IMR-90 (cell line): ENCODE results near the gene NELFE. TPM values are rescaled to one million over a fixed set of nuclear protein-coding genes. Genes with fewer than 3 reads are reported as not detected.
A peak's percentile ranks its signal among the peaks of the same experiment; 100 is the strongest.

Source experiments
- ATAC-seq: fragments of 200-7000 bp; cut with Tn5 transposase; 2 replicates; pipeline ENCODE4 v1.9.1; 2020; ENCODE audit warnings: low read depth, mild to moderate bottlenecking, moderate library complexity
- BruUV-seq: library from RNA; stranded (reverse); fragments of 400-500 nt; replicated peaks from 2 replicates; lab custom pipeline; 2021; lab: Mats Ljungman, UMichigan
- CTCF ChIA-PET: fragments of 300-600 bp; formaldehyde crosslinking; extraction: SDS; loops from one replicate; lab custom pipeline; 2021; ENCODE audit warnings: antibody characterized with exemption; lab: Yijun Ruan, JAX
- POLR2A ChIA-PET: fragments of 300-600 bp; sonication (Branson Sonifier 250); formaldehyde crosslinking; loops from one replicate; lab custom pipeline; 2022; ENCODE audit warnings: antibody characterized with exemption; ENCODE audit not compliant: unreplicated experiment; lab: Charles Lee
- DNase-seq: peaks from one replicate; pipeline ENCODE4 v3.0.0; 2013
- H2AFZ ChIP-seq: replicated peaks from 2 replicates; pipeline ENCODE3; 2013; ENCODE audit warnings: low read length, mild to moderate bottlenecking; ENCODE audit not compliant: poor library complexity
- H2AK5ac ChIP-seq: 2 replicates; pipeline ENCODE4 v1.6.1; 2013; ENCODE audit warnings: low read depth, low read length, inconsistent platforms
- H2AK9ac ChIP-seq: replicated peaks from 2 replicates; pipeline ENCODE3; 2013; ENCODE audit warnings: mild to moderate bottlenecking, low read depth, low read length, moderate library complexity; ENCODE audit not compliant: poor library complexity
- H2BK120ac ChIP-seq: 2 replicates; pipeline ENCODE4 v1.6.1; 2013; ENCODE audit warnings: low read depth, low read length, inconsistent platforms
- H2BK15ac ChIP-seq: 3 replicates; pipeline ENCODE4 v1.6.1; 2013; ENCODE audit warnings: low read depth, low read length, inconsistent platforms
- H2BK20ac ChIP-seq: 2 replicates; pipeline ENCODE4 v1.6.1; 2013; ENCODE audit warnings: low read depth, mild to moderate bottlenecking, inconsistent platforms, low read length, moderate library complexity
- H2BK5ac ChIP-seq: 2 replicates; pipeline ENCODE4 v1.6.1; 2013; ENCODE audit warnings: mild to moderate bottlenecking, low read depth, low read length, inconsistent platforms; ENCODE audit not compliant: poor library complexity, severe bottlenecking
- H3K14ac ChIP-seq: replicated peaks from 2 replicates; pipeline ENCODE4 v1.6.1; 2013; ENCODE audit warnings: low read depth, low read length, inconsistent platforms
- H3K18ac ChIP-seq: 2 replicates; pipeline ENCODE4 v1.6.1; 2013; ENCODE audit warnings: low read depth, low read length, control low read depth
- H3K23ac ChIP-seq: 2 replicates; pipeline ENCODE4 v1.6.1; 2013; ENCODE audit warnings: low read depth, low read length, inconsistent platforms
- H3K27ac ChIP-seq: 2 replicates; pipeline ENCODE4 v1.5.1; 2013; ENCODE audit warnings: mild to moderate bottlenecking, control low read depth, low read length; ENCODE audit not compliant: insufficient read depth
- H3K27me3 ChIP-seq: 2 replicates; pipeline ENCODE4 v1.6.1; 2013; ENCODE audit warnings: low read length; ENCODE audit not compliant: control insufficient read depth, insufficient read depth
- H3K36me3 ChIP-seq: 2 replicates; pipeline ENCODE4 v1.6.1; 2013; ENCODE audit warnings: low read length, mixed read lengths; ENCODE audit not compliant: control insufficient read depth, insufficient read depth
- H3K4ac ChIP-seq: 2 replicates; pipeline ENCODE4 v1.6.1; 2013; ENCODE audit warnings: low read depth, low read length, inconsistent platforms
- H3K4me1 ChIP-seq: 2 replicates; pipeline ENCODE4 v1.6.1; 2013; ENCODE audit warnings: low read length, mixed read lengths; ENCODE audit not compliant: control insufficient read depth, insufficient read depth
- H3K4me2 ChIP-seq: 2 replicates; pipeline ENCODE4 v1.6.1; 2013; ENCODE audit warnings: low read depth, mild to moderate bottlenecking, control low read depth, low read length, moderate library complexity
- H3K4me3 ChIP-seq: 2 replicates; pipeline ENCODE4 v1.5.1; 2013; ENCODE audit warnings: low read depth, mild to moderate bottlenecking, control low read depth, low read length, moderate library complexity; ENCODE audit not compliant: insufficient read depth
- H3K56ac ChIP-seq: 2 replicates; pipeline ENCODE4 v1.6.1; 2013; ENCODE audit warnings: low read length, inconsistent platforms; ENCODE audit not compliant: insufficient read depth; ENCODE audit errors: extremely low read depth
- H3K79me1 ChIP-seq, 2 experiments: 2 replicates each; pipeline ENCODE4 v1.6.1; 2013; ENCODE audit warnings: low read length in 2 of 2, inconsistent platforms in 1 of 2, low read depth in 1 of 2
- H3K9ac ChIP-seq: 2 replicates; pipeline ENCODE4 v1.6.1; 2013; ENCODE audit warnings: low read depth, low read length, control low read depth
- H3K9me1 ChIP-seq: 2 replicates; pipeline ENCODE4 v1.6.1; 2013; ENCODE audit warnings: low read length, inconsistent platforms; ENCODE audit not compliant: insufficient read depth
- H3K9me3 ChIP-seq: 2 replicates; pipeline ENCODE4 v1.6.1; 2013; ENCODE audit warnings: low read length; ENCODE audit not compliant: control insufficient read depth, insufficient read depth
- H4K20me1 ChIP-seq: 2 replicates; pipeline ENCODE4 v1.6.1; 2013; ENCODE audit warnings: low read length, inconsistent platforms; ENCODE audit not compliant: insufficient read depth
- H4K5ac ChIP-seq: 2 replicates; pipeline ENCODE4 v1.6.1; 2013; ENCODE audit warnings: mild to moderate bottlenecking, low read depth, low read length, control low read depth
- H4K8ac ChIP-seq, 2 experiments: 2 replicates each; pipeline ENCODE4 v1.6.1; 2013; ENCODE audit warnings: low read depth in 2 of 2, low read length in 2 of 2, control low read depth in 1 of 2, inconsistent platforms in 1 of 2
- H4K91ac ChIP-seq: 2 replicates; pipeline ENCODE4 v1.6.1; 2013; ENCODE audit warnings: low read depth, low read length, inconsistent platforms; ENCODE audit not compliant: insufficient read depth
- CEBPB ChIP-seq: IDR thresholded peaks from 2 replicates; pipeline ENCODE4 v1.6.1; 2012; ENCODE audit warnings: low read depth, low read length, improper control_type of control experiment
- MAZ ChIP-seq: IDR thresholded peaks from 2 replicates; pipeline ENCODE4 v1.6.1; 2012; ENCODE audit warnings: low read depth, mild to moderate bottlenecking, low read length, improper control_type of control experiment, moderate library complexity, borderline replicate concordance
- MXI1 ChIP-seq: IDR thresholded peaks from 2 replicates; pipeline ENCODE4 v1.6.1; 2012; ENCODE audit warnings: low read depth, mild to moderate bottlenecking, low read length, moderate library complexity, borderline replicate concordance
- POLR2A ChIP-seq: IDR thresholded peaks from 2 replicates; pipeline ENCODE4 v1.6.1; 2012; ENCODE audit warnings: mild to moderate bottlenecking, low read depth, low read length
- RAD21 ChIP-seq: IDR thresholded peaks from 2 replicates; pipeline ENCODE4 v1.6.1; 2012; ENCODE audit warnings: low read length, improper control_type of control experiment
- RFX5 ChIP-seq: IDR thresholded peaks from 2 replicates; pipeline ENCODE4 v1.8.0; 2012; ENCODE audit warnings: low read depth, mild to moderate bottlenecking, low read length, moderate library complexity
- SMC3 ChIP-seq: fragments of 150-350 bp; IDR thresholded peaks from 2 replicates; pipeline ENCODE4 v1.6.1; 2016; ENCODE audit warnings: low read depth, mild to moderate bottlenecking, antibody characterized with exemption, low read length, moderate library complexity
- WGBS, 2 experiments: methylation state at CpG; one replicate each; pipeline versions ENCODE4 v1.1.5 to v1.1.7; 2013; ENCODE audit warnings: missing lambda C conversion rate in 2 of 2; ENCODE audit not compliant: insufficient read length in 1 of 2; ENCODE audit errors: extremely low coverage in 2 of 2; 5-methylcytosine and 5-hydroxymethylcytosine counted together
- dilution Hi-C: fragments of 300-500 bp; cut with HindIII; formaldehyde crosslinking; loops from one replicate; pipeline ENCODE4 v1.14.3; 2018; ENCODE audit warnings: low sequenced_read_pairs; ENCODE audit not compliant: unreplicated experiment
- in situ Hi-C: fragments of 300-500 bp; cut with MboI; formaldehyde crosslinking; loops from 3 replicates; pipeline ENCODE4 v1.14.3; 2019; ENCODE audit warnings: low sequenced_read_pairs, inconsistent platforms, mixed read lengths
- intact Hi-C: fragments of 100-400 bp; cut with micrococcal nuclease; formaldehyde crosslinking; loops from 2 replicates; pipeline ENCODE4 v1.10.0; 2022
- polyA plus RNA-seq, 3 experiments: library from polyadenylated mRNA; depleted of rRNA; stranded (reverse); fragments of >200 nt; gene quantifications; 2 replicates each; pipeline ENCODE4 v1.2.3, GENCODE V29; 2012; ENCODE audit warnings: low replicate concordance in 1 of 3
- total RNA-seq: library from RNA; depleted of rRNA; stranded (reverse); fragments of >200 nt; gene quantifications from 2 replicates; pipeline ENCODE4 v1.2.3, GENCODE V29; 2012

Gene NELFE
- total and polyA plus RNA-seq, 2 of the 4 experiments (the other 2 are of a cell fraction) = 63.6 to 76.0 TPM

DNA sequence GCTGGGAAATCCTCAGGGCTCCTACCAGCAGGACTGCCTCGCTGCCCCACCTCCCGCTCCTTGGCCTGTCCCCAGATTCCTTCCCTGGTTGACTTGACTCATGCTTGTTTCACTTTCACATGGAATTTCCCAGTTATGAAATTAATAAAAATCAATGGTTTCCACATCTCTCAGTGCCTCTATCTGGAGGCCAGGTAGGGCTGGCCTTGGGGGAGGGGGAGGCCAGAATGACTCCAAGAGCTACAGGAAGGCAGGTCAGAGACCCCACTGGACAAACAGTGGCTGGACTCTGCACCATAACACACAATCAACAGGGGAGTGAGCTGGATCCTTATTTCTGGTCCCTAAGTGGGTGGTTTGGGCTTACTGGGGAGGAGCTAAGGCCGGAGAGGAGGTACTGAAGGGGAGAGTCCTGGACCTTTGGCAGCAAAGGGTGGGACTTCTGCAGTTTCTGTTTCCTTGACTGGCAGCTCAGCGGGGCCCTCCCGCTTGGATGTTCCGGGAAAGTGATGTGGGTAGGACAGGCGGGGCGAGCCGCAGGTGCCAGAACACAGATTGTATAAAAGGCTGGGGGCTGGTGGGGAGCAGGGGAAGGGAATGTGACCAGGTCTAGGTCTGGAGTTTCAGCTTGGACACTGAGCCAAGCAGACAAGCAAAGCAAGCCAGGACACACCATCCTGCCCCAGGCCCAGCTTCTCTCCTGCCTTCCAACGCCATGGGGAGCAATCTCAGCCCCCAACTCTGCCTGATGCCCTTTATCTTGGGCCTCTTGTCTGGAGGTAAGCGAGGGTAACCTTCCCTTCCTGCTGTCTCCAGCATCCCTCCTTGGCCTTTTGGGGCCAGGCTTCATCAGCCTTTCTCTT lies 13.0 kb downstream of the NELFE start, which contains the start of gene CFB:
Gene CFB, plus strand, starts transcription at position 589 of the 863 bp plus-strand sequence. Its CDS starts 127 bp downstream, at position 716.
- POLR2A ChIA-PET = interaction anchor here (0.9 kb wide), 1 partner anchor 47 kb away, joined by 3 read pairs; no protein-coding TSS in a partner anchor
- dilution Hi-C loops = no loop called here
- no CpG with 5 or more reads among the region's 11 CpGs for WGBS, 2 experiments

More for the DNA sequence above, 13.0 kb downstream of the NELFE start, which contains the start of gene CFB:
- Histone ChIP-seq H2BK120ac (peak within 1 kb of the TSS; percentile 86), H2BK15ac (peak within 1 kb of the TSS; percentile 53; the same call in 2 of the 3 replicates), H2BK5ac (peak within 1 kb of the TSS; percentile 65), H3K9ac (peak within 1 kb of the TSS; percentile 24; the same call in 1 of the 2 replicates), H3K56ac (peak within 1 kb of the TSS; percentile 46; the same call in 1 of the 2 replicates), H3K79me1 (no peaks in the 10 kb centered on the region), H4K5ac (peak within 1 kb of the TSS; percentile 93), H3K4ac (peak within 1 kb of the TSS; percentile 89), H2AK5ac (peak within 1 kb of the TSS; percentile 91), H2AK9ac (peak within 1 kb of the TSS; percentile 90), H4K20me1 (no peaks in the 10 kb centered on the region), H3K36me3 (no peaks in the 10 kb centered on the region; the same call in 1 of the 2 replicates), H3K9me1 (peaks cover 12% of the 10 kb centered on the region), H2AFZ (peak within 1 kb of the TSS; percentile 94), H3K27ac (peak within 1 kb of the TSS; percentile 64), H3K4me1 (peaks cover 22% of the 10 kb centered on the region), H3K18ac (peak within 1 kb of the TSS; percentile 81), H3K14ac (peak within 1 kb of the TSS; percentile 72), H3K27me3 (no peaks in the 10 kb centered on the region), H3K4me3 (peak within 1 kb of the TSS; percentile 3; the same call in 1 of the 2 replicates), H4K91ac (peak within 1 kb of the TSS; percentile 57), H3K4me2 (peak within 1 kb of the TSS; percentile 65), H2BK20ac (peak within 1 kb of the TSS; percentile 70), H4K8ac (peak within 1 kb of the TSS; percentile 67 to 87), H3K9me3 (no peaks in the 10 kb centered on the region), H3K23ac (peak within 1 kb of the TSS; percentile 83; the same call in 1 of the 2 replicates)
- in situ Hi-C loops (loop anchor here (5.0 to 10.0 kb wide), 2 partner anchors 33 to 261 kb away; partner anchors contain the start of gene LY6G5C), intact Hi-C loops (no loop called here)
- DNase-seq = peak; percentile 86
- TF ChIP-seq CEBPB = peak; percentile 28; the same call in 1 of the 2 replicates
- TF ChIP-seq SMC3 = 0 out of 2 replicates have a peak, but pooled peaks have one; percentile 2
- peak; percentile 32; the same call in 1 of the 2 replicates for TF ChIP-seq MAZ
- TF ChIP-seq RFX5 = no peak
- TF ChIP-seq POLR2A = no peak
- TF ChIP-seq RAD21 = no peak
- 0 out of 2 replicates have a peak, but pooled peaks have one; percentile 26 for TF ChIP-seq MXI1
- CTCF ChIA-PET = interaction anchor here (1.0 kb wide), 1 partner anchor 83 kb away, joined by 3 read pairs; the partner anchor contains the start of gene NEU1
- peak; percentile 95 for ATAC-seq
- no TSS peak for BruUV-seq
